Activated T-helper 2 cell treated with anti-CD3 and anti-CD28 coated beads, Interferon-gamma antibody, Interleukin-2, Interleukin-4, amounts not matched to agents 10 μg/mL and 5 μg/mL and 100 μg/mL, durations not matched to agents 14 hours and 24 hours and 36 hours (primary cell): ENCODE measurements around the gene PSTPIP2. TPM values are rescaled to one million over a fixed set of nuclear protein-coding genes. Genes with fewer than 3 reads are reported as not detected.

Experiments
- total RNA-seq: library from RNA; stranded (reverse); gene quantifications from 2 replicates; pipeline ENCODE4 v1.2.3, GENCODE V29; 2022

Gene PSTPIP2
- total RNA-seq, 1 donor from 2014 or later = 39.0 TPM

Other genes with a start within 250 kb of the PSTPIP2 start
- not detected in 2 replicates for gene SIGLEC15, start 246.6 kb downstream of the PSTPIP2 start, total RNA-seq
- gene EPG5, start 104.9 kb downstream of the PSTPIP2 start, total RNA-seq = 17.1 and 17.4 TPM in 2 replicates
- 441 and 445 TPM in 2 replicates for gene ATP5F1A, start 26.0 kb upstream of the PSTPIP2 start, total RNA-seq
- gene HAUS1, start 32.1 kb upstream of the PSTPIP2 start, total RNA-seq = 52.3 and 58.1 TPM in 2 replicates